Measurements from ENCODE around the gene NPBWR2. TPM values are rescaled to one million over a fixed set of nuclear protein-coding genes. Genes with fewer than 3 reads are reported as not detected.
A peak's percentile ranks its signal among the peaks of the same experiment; 100 is the strongest.

Gene NPBWR2
- polyA plus RNA-seq, 1 of the 3 experiments (the other 2 are of a cell fraction), result not detected

GRCh38 chr20:64055396-64055892 is 51.9 kb downstream of the NPBWR2 start:
- no peak overlapping the region for H3K27ac ChIP-seq (ENCODE audit: low read depth in 2 of 2, low read length in 1 of 2)
- no peaks in the 10 kb centered on the region for H3K9me2 ChIP-seq
- no peaks in the 10 kb centered on the region for H4K20me1 ChIP-seq (ENCODE audit: insufficient read depth)
- no peak overlapping the region for H2AFZ ChIP-seq (ENCODE audit: low read depth)
- no peaks in the 10 kb centered on the region for H3F3A ChIP-seq (replicated peaks; ENCODE audit: insufficient read depth)
- no peak for TF ChIP-seq MXI1 (IDR thresholded peaks at IDR 0.05; ENCODE audit: low read depth, low read length)
- H3K4me1 ChIP-seq (ENCODE audit: control insufficient read depth in 1 of 2, insufficient read depth in 2 of 2, low read depth in 1 of 2, low read length in 1 of 2), result peaks cover 0 to 10% of the 10 kb centered on the region in 2 experiments; a peak in 1 of 4 replicates
- no peak overlapping the region for H3K4me3 ChIP-seq (ENCODE audit: low read depth in 2 of 2, low read length in 1 of 2)
- ChIA-PET POLR2A (interaction anchor here (1.4 kb wide), 1 partner anchor 24 kb away, joined by 3 read pairs; the partner anchor contains the start of gene RGS19), CTCF (interaction anchor here (7.8 kb wide), 1 partner anchor 17 kb away, joined by 85 read pairs; no protein-coding TSS in a partner anchor)
- H3K9ac ChIP-seq, result no peak overlapping the region
- 59% methylated on average over 3 of the region's 9 CpGs for WGBS (ENCODE audit: low lambda C conversion rate)
- no peaks in the 10 kb centered on the region for H3K27me3 ChIP-seq (ENCODE audit: insufficient read depth)
- H3K79me2 ChIP-seq (ENCODE audit: insufficient read depth), result no peaks in the 10 kb centered on the region
- no peaks in the 10 kb centered on the region for H3K36me3 ChIP-seq (replicated peaks in 1 of 2; ENCODE audit: control insufficient read depth in 1 of 2, insufficient read depth in 2 of 2, low read length in 1 of 2)
- no peaks in the 10 kb centered on the region for H3K9me3 ChIP-seq
- H3K4me2 ChIP-seq, result no peak overlapping the region
- DNase-seq, result no peak

GRCh38 chr20:64053841-64054661 is 53.3 kb downstream of the NPBWR2 start:
- POLR2A ChIA-PET, result interaction anchor here (1.0 to 1.2 kb wide), 2 partner anchors 9 kb away, joined by 3 read pairs; partner anchors contain the start of gene TCEA2
- Histone ChIP-seq H3K9ac (no peak overlapping the region), H3F3A (replicated peaks; ENCODE audit: insufficient read depth) (no peaks in the 10 kb centered on the region), H3K36me3 (replicated peaks in 1 of 2; ENCODE audit: control insufficient read depth in 1 of 2, insufficient read depth in 2 of 2, low read length in 1 of 2) (no peaks in the 10 kb centered on the region), H3K79me2 (ENCODE audit: insufficient read depth) (no peaks in the 10 kb centered on the region), H3K4me1 (ENCODE audit: control insufficient read depth in 1 of 2, insufficient read depth in 2 of 2, low read depth in 1 of 2, low read length in 1 of 2) (peaks cover 0 to 10% of the 10 kb centered on the region in 2 experiments; a peak in 1 of 4 replicates), H3K27ac (ENCODE audit: low read depth in 2 of 2, low read length in 1 of 2) (no peak overlapping the region), H3K4me2 (no peak overlapping the region), H3K9me2 (no peaks in the 10 kb centered on the region), H4K20me1 (ENCODE audit: insufficient read depth) (no peaks in the 10 kb centered on the region), H3K4me3 (ENCODE audit: low read depth in 2 of 2, low read length in 1 of 2) (no peak overlapping the region), H3K9me3 (no peaks in the 10 kb centered on the region), H3K27me3 (ENCODE audit: insufficient read depth) (peaks cover 6% of the 10 kb centered on the region; the same call in 1 of the 2 replicates), H2AFZ (ENCODE audit: low read depth) (no peak overlapping the region)
- DNase-seq, result peak; percentile 79
- 75% methylated on average over 14 of the region's 17 CpGs for WGBS (ENCODE audit: low lambda C conversion rate)
- CTCF ChIA-PET, result interaction anchor here (0.6 to 7.8 kb wide), 10 partner anchors 9 to 74 kb away, joined by 3 to 85 read pairs (median 3); partner anchors contain the start of genes RGS19 and TCEA2
- TF ChIP-seq SMC3 (IDR thresholded peaks at IDR 0.05; ENCODE audit: low read depth, low read length) (peak; percentile 29; the same call in 1 of the 2 replicates), YY1 (IDR thresholded peaks at IDR 0.05; ENCODE audit: low read depth) (no peak), IRF3 (IDR thresholded peaks at IDR 0.05; ENCODE audit: low read depth, low read length) (no peak), GABPA (IDR thresholded peaks at IDR 0.05; ENCODE audit: low read depth) (no peak), RAD21 (IDR thresholded peaks at IDR 0.05; ENCODE audit: low read length) (peak; percentile 39), RFX5 (IDR thresholded peaks at IDR 0.05; ENCODE audit: low read length) (no peak), JUND (IDR thresholded peaks at IDR 0.05) (no peak), MXI1 (IDR thresholded peaks at IDR 0.05; ENCODE audit: low read depth, low read length) (0 out of 2 replicates have a peak, but pooled peaks have one; percentile 27), CTCF (IDR thresholded peaks at IDR 0.05) (peak; percentile 32), USF2 (IDR thresholded peaks at IDR 0.05; ENCODE audit: borderline replicate concordance, low read depth, low read length) (no peak), NFIC (IDR thresholded peaks at IDR 0.05; ENCODE audit: borderline replicate concordance) (no peak)

Small RNA genes lying within 50 kb of the gene (small RNA-seq; reads per million reads assigned to genes)
- gene AL355803.1 (0 reads per million in 7 experiments), gene MIR6813 (0.06 to 6.8 (median 2.6) reads per million in 7 experiments)

Other genes with a start within 250 kb of the NPBWR2 start
- gene ABHD16B, start 246.1 kb downstream of the NPBWR2 start, polyA plus RNA-seq (2012; rRNA removed), result not detected in 2 replicates
- gene TPD52L2, start 242.3 kb downstream of the NPBWR2 start, polyA plus RNA-seq (2012; rRNA removed), result 137 and 161 TPM in 2 replicates
- 24.2 and 26.2 TPM in 2 replicates for gene DNAJC5, start 212.4 kb downstream of the NPBWR2 start, polyA plus RNA-seq (2012; rRNA removed)
- 70.3 and 71.6 TPM in 2 replicates for gene UCKL1, start 151.1 kb downstream of the NPBWR2 start, polyA plus RNA-seq (2012; rRNA removed)
- gene ZNF512B, start 137.6 kb downstream of the NPBWR2 start, polyA plus RNA-seq (2012; rRNA removed), result 10.4 and 11.8 TPM in 2 replicates
- 11.0 and 11.6 TPM in 2 replicates for gene SAMD10, start 127.9 kb downstream of the NPBWR2 start, polyA plus RNA-seq (2012; rRNA removed)
- gene PRPF6, start 126.4 kb downstream of the NPBWR2 start, polyA plus RNA-seq (2012; rRNA removed), result 50.1 and 59.1 TPM in 2 replicates
- 0.16 and 0.21 TPM in 2 replicates for gene C20orf204, start 71.4 kb downstream of the NPBWR2 start, polyA plus RNA-seq (2012; rRNA removed)
- not detected in 2 replicates for gene SOX18, start 57.9 kb downstream of the NPBWR2 start, polyA plus RNA-seq (2012; rRNA removed)
- 53.5 and 98.9 TPM in 2 replicates for gene TCEA2, start 44.4 kb downstream of the NPBWR2 start, polyA plus RNA-seq (2012; rRNA removed)
- 18.7 and 20.5 TPM in 2 replicates for gene RGS19, start 28.0 kb downstream of the NPBWR2 start, polyA plus RNA-seq (2012; rRNA removed)
- gene OPRL1, start 27.5 kb downstream of the NPBWR2 start, polyA plus RNA-seq (2012; rRNA removed), result 1.7 and 1.8 TPM in 2 replicates
- 0.37 and 0.71 TPM in 2 replicates for gene LKAAEAR1, start 23.2 kb downstream of the NPBWR2 start, polyA plus RNA-seq (2012; rRNA removed)
- gene MYT1, start 56.9 kb upstream of the NPBWR2 start, polyA plus RNA-seq (2012; rRNA removed), result 0.10 and 0.23 TPM in 2 replicates
- gene PCMTD2, start 148.2 kb upstream of the NPBWR2 start, polyA plus RNA-seq (2012; rRNA removed), result 50.7 and 53.2 TPM in 2 replicates

All from SK-N-SH (cell line).